GM18861 (cell line): ENCODE results near the gene G6PC1.
"Not testable (repeated sequence)": the region's sequence is repeated elsewhere in the genome, so short reads cannot be mapped to it uniquely, and the experiment has no call there.

Source experiments
- ATAC-seq: cut with Tn5 transposase; IDR thresholded peaks from one replicate; pipeline ENCODE4 v1.9.1; 2021; ENCODE audit not compliant: unreplicated experiment

The G6PC1 gene

DNA sequence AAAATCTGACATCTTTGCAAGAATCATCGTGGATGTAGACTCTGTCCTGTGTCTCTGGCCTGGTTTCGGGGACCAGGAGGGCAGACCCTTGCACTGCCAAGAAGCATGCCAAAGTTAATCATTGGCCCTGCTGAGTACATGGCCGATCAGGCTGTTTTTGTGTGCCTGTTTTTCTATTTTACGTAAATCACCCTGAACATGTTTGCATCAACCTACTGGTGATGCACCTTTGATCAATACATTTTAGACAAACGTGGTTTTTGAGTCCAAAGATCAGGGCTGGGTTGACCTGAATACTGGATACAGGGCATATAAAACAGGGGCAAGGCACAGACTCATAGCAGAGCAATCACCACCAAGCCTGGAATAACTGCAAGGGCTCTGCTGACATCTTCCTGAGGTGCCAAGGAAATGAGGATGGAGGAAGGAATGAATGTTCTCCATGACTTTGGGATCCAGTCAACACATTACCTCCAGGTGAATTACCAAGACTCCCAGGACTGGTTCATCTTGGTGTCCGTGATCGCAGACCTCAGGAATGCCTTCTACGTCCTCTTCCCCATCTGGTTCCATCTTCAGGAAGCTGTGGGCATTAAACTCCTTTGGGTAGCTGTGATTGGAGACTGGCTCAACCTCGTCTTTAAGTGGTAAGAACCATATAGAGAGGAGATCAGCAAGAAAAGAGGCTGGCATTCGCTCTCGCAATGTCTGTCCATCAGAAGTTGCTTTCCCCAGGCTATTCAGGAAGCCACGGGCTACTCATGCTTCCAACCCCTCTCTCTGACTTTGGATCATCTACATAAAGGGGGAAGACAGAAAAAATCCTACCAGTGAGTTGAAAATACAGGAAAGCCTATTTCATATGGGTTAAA, at the start of gene G6PC1:
G6PC1 (plus strand) TSS at position 340 of the 872 bp plus-strand sequence; CDS start at position 418, 78 bp downstream.
- ATAC-seq, result no peak

DNA sequence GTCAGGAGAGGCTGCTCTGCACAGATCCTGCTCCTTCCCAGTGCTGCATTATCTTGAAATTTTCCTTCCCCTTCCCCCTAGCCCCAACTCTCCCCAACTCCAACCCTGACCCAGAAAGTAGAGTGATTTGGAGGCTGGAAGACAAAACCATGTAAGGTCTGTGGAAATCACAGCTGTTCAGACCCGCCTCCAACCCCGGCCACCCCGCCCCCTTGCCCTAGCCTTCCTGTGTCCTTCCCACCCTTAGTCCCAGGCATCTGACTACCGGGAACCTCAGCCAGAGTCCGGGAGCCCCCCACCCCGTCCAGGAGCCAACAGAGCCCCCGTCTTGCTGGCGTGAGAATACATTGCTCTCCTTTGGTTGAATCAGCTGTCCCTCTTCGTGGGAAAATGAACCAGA, 49.6 kb upstream of the G6PC1 start, which contains the start of gene AOC3:
AOC3 (plus strand) TSS at position 246 of the 400 bp plus-strand sequence; CDS start at position 391, 145 bp downstream.
- ATAC-seq, result no peak

DNA sequence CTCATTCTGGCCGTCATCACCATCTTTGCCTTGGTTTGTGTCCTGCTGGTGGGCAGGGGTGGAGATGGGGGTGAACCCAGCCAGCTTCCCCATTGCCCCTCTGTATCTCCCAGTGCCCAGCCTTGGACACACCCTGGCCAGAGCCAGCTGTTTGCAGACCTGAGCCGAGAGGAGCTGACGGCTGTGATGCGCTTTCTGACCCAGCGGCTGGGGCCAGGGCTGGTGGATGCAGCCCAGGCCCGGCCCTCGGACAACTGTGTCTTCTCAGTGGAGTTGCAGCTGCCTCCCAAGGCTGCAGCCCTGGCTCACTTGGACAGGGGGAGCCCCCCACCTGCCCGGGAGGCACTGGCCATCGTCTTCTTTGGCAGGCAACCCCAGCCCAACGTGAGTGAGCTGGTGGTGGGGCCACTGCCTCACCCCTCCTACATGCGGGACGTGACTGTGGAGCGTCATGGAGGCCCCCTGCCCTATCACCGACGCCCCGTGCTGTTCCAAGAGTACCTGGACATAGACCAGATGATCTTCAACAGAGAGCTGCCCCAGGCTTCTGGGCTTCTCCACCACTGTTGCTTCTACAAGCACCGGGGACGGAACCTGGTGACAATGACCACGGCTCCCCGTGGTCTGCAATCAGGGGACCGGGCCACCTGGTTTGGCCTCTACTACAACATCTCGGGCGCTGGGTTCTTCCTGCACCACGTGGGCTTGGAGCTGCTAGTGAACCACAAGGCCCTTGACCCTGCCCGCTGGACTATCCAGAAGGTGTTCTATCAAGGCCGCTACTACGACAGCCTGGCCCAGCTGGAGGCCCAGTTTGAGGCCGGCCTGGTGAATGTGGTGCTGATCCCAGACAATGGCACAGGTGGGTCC, 49.0 kb upstream of the G6PC1 start:
- not testable (repeated sequence) for ATAC-seq

DNA sequence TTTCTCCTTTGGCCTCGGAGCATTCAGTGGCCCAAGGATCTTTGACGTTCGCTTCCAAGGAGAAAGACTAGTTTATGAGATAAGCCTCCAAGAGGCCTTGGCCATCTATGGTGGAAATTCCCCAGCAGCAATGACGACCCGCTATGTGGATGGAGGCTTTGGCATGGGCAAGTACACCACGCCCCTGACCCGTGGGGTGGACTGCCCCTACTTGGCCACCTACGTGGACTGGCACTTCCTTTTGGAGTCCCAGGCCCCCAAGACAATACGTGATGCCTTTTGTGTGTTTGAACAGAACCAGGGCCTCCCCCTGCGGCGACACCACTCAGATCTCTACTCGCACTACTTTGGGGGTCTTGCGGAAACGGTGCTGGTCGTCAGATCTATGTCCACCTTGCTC, 48.2 kb upstream of the G6PC1 start:
- no peak for ATAC-seq

DNA sequence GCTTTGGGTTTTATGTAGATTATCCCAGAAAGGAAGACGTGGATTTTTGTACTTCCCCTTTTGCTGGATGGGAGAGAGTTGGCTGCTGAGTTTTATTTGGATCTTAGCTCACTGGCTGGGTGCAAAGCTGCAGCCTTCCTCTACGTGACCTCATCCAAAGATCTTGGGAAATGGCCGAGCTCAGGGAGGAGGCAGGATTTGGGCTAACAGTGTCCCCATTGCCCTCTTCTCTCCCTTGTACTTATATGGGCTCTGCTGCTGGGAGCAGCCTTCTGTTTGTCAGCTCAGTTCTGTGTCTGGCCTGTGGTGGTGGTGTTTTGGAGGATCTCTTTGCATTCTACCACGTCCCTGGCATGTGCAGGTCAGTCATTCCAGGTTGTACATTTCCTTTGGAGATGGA, 47.6 kb upstream of the G6PC1 start:
- no peak for ATAC-seq

DNA sequence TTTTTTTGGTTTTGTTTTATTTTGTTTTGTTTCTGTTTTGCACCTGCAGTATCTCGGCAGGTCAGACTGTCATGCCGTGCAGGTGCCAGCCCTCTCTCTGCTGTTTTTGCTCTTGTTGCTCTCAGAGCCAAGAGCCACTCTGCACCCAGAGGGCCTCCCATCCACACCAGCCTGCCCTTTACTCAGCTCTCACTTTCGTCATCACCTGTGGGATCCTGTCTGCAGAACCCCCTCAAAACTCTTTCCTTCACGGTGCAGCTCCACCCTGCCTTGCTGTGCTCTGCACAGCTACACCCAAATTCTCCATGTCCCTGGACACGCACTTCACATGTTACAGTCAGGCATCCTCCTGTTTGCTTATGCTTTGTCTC, 47.0 kb upstream of the G6PC1 start:
- no peak for ATAC-seq

DNA sequence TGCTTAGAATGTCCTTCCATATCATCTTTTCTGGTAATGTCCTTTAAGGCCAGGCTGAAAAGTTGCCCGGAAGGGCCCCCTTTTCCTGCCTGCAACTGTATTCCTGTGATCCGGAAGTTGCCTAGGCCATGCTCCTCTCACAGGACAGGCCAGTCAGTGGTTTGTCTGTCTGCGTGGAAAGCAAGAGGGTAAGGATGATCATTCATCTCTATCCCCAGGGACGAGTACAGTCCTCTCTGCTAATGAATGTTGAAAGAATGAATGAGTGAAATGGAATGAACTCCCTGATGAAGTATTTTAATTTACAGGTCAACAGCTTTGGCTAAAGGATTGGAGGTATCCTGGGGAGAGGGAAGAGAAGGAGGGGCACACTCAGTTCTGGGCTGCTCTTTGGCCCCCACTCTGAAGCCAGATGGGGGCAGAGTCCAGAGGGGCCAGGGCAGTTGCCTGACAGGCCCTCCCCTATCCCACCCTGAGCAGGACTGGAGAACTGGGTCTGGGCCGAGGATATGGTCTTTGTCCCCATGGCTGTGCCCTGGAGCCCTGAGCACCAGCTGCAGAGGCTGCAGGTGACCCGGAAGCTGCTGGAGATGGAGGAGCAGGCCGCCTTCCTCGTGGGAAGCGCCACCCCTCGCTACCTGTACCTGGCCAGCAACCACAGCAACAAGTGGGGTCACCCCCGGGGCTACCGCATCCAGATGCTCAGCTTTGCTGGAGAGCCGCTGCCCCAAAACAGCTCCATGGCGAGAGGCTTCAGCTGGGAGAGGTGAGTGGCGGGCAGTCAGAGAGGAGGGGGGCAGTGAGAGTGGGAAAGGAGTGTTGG, 46.4 kb upstream of the G6PC1 start:
- ATAC-seq, result no peak

DNA sequence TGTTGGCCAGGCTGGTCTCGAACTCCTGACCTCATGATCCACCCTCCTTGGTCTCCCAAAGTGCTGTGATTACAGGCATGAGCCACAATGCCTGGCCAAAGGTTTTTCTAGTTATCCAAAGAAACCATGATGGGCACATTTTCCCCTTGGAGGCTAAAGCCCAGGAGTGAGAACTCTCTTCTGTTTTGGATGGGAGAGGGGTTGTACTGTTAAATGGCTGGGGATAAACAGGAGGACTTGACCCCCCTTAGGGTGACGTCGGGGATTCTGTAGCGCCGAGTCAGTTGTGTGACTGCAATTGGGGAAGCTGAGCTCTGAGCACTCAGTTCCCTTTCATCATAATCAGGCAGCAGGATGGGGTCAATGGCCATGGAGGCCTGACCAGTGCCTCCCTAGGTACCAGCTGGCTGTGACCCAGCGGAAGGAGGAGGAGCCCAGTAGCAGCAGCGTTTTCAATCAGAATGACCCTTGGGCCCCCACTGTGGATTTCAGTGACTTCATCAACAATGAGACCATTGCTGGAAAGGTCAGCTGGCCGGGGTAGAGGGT, 45.5 kb upstream of the G6PC1 start:
- ATAC-seq, result no peak

DNA sequence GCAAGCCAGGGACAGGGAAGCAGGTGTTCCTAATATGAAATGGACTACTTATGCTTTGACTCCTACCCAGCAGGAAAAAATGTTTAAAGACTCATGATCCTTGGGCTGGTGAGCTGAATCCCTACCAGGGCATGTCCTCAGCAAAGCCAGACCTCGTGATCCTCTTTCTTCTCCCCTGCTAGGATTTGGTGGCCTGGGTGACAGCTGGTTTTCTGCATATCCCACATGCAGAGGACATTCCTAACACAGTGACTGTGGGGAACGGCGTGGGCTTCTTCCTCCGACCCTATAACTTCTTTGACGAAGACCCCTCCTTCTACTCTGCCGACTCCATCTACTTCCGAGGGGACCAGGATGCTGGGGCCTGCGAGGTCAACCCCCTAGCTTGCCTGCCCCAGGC, 44.5 kb upstream of the G6PC1 start:
- not testable (repeated sequence) for ATAC-seq

DNA sequence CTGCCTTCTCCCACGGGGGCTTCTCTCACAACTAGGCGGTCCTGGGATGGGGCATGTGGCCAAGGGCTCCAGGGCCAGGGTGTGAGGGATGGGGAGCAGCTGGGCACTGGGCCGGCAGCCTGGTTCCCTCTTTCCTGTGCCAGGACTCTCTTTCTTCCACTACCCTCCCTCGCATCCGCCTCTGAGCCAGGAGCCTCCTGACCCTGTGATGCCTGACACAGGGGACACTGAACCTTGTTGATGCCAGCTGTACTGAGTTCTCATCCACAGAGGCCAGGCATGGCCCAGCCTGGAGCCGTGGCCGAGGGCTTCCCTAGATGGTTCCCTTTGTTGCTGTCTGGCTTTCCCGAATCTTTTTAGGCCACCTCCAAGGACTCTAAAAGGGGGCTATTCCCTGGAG, 44.1 kb upstream of the G6PC1 start:
- ATAC-seq, result not testable (repeated sequence)

DNA sequence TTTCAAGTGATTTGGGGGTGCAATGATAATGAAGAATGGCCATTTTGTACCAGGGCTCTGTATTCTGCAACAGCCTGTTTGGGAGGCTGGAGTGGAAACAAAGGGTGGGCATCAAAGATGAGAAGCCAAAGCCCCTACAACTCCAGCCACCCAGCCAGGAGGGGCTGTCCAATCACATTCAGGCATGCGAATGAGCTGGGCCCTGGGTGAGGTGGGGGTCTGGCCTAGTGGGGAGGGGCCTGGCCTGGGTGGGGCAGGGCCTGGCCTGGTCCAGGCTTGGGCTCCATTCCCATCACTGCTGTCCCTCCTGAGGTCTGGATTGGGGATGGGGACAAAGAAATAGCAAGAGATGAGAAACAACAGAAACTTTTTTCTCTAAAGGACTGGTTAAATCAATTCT, 43.2 kb upstream of the G6PC1 start:
- no peak for ATAC-seq

DNA sequence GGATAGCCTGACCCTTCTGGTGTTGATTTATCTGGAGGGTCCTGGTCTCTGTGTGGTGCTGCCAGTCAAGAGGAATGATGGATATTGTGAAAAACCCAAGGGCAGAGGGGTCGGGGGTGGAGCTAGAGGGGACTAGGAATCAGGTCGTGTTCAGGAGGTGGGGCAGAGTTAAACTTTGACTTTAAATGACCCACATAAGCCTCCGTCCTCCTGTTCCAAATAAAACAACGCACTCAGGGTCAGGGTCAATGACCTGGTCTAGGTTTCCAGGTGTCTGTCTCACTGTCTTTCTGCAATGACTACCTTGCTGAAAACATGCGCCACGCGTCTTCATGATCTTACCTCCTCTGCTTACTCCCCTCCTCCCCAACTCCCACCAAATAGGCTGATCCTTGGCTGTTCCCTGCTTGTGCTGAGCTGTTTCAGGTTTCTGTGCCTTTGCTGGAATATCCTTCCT, 34.9 kb upstream of the G6PC1 start:
- no peak for ATAC-seq

DNA sequence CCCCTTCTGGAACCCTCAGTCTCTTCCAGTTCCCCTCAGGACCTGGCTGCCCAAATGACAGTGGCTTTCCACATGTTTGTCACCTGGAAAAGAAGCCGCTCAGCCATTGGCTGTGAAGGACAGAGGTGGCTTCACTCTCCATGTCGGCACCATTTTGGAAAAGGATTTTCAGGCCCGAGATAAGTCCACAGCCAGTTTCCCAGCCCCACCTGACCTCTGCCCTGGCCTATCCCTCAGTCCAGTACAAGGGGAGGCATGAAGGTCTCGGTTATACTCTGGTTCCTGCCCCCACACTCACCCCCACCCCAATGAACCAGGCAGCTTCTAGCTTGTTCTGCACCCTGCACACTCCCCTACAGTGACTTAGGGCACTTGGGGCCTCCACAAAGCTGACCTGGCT, 34.4 kb upstream of the G6PC1 start:
- ATAC-seq, result no peak

DNA sequence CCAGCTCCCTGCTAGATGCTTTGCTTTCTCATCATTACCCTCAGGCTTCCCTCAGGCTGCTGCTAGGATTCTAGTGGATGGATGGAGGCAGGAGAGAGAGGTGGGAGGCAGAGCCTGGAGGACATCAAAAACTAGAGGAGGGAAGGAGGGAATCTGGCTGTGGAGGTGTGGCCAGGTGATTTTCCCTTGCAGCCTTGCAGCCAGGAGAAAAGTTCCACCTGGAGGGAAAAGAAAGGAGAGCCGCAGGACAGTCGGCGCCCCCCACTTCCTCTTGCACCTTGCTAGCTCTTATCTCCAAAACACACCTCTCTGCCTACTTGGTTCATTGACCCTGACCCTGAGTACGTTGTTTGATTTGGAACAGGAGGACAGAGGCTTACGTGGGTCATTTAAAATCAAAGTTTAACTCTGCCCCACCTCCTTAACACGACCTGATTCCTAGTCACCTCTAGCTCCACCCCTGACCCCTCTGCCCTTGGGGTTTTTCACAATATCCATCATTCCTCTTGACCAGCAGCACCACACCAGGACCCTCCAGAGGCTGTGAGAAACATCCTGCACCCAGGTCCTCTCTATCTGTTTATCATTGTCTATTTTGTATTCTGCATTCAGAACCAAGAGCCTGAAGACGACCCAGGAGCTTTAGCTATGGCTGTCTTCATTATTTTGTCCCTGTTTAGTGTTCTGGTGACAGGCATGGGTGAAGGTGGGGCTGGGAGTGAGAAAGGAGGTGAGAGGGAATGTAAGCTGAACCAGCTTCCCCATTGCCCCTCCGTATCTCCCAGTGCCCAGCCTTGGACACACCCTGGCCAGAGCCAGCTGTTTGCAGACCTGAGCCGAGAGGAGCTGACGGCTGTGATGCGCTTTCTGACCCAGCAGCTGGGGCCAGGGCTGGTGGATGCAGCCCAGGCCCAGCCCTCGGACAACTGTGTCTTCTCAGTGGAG, 33.7 kb upstream of the G6PC1 start:
- ATAC-seq, result no peak

DNA sequence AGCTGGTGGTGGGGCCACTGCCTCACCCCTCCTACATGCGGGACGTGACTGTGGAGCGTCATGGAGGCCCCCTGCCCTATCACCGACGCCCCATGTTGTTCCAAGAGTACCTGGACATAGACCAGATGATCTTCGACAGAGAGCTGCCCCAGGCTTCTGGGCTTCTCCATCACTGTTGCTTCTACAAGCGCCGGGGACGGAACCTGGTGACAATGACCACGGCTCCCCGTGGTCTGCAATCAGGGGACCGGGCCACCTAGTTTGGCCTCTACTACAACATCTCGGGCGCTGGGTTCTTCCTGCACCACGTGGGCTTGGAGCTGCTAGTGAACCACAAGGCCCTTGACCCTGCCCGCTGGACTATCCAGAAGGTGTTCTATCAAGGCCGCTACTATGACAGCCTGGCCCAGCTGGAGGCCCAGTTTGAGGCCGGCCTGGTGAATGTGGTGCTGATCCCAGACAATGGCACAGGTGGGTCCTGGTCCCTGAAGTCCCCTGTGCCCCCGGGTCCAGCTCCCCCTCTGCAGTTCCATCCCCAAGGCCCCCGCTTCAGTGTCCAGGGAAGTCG, 32.8 kb upstream of the G6PC1 start:
- not testable (repeated sequence) for ATAC-seq

DNA sequence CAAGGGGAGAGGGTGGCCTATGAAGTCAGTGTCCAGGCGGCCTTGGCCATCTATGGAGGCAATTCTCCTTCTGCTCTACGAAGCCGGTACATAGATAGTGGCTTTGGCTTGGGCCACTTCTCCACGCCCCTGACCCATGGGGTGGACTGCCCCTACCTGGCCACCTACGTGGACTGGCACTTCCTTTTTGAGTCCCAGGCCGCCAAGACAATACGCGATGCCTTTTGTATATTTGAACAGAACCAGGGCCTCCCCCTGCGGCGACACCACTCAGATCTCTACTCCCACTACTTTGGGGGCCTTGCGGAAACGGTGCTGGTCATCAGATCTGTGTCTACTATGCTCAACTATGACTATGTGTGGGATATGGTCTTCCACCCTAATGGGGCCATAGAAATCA, 32.3 kb upstream of the G6PC1 start:
- no peak for ATAC-seq

DNA sequence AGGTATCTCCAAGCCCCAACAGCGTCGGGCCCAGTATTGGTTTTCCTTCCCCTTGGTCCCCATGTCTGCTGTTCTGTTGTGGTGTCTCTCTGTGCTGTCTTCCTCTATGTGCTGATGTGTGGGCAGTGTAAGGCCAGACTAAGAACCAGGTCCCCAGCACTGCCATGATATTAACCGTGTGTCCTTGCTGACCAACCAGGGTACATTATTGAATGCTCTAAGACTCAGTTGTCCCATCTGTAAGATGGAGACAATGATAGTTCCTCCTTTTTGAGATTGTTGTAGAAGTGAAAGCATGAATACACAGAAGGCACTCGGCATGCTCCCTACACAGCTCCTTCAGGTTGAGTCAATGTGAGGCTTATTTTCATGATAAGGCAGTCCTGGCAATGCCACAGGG, 29.0 kb upstream of the G6PC1 start:
- no peak for ATAC-seq

DNA sequence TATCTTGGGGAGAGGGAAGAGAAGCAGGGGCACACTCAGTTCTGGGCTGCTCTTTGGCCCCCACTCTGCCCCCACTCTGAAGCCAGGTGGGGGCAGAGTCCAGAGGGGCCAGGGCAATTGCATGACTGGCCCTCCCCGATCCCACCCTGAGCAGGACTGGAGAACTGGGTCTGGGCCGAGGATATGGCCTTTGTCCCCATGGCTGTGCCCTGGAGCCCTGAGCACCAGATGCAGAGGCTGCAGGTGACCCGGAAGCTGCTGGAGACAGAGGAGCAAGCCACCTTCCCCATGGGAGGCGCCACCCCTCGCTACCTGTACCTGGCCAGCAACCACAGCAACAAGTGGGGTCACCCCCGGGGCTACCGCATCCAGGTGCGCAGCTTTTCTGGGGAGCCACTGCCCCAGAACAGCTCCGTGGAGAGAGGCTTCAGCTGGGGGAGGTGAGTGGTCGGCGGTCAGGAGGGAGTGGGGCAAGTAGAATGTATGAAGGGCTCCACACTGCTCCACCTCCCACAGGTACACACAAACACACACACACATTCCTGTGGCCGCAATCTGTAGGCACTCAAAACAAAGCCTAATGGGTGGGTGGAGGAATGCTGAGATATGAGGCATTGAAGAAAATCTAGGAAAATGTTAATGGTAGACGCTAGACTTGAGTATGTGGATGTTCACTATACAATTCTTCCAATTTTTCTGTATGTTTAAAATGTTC, 28.2 kb upstream of the G6PC1 start:
- ATAC-seq, result no peak

DNA sequence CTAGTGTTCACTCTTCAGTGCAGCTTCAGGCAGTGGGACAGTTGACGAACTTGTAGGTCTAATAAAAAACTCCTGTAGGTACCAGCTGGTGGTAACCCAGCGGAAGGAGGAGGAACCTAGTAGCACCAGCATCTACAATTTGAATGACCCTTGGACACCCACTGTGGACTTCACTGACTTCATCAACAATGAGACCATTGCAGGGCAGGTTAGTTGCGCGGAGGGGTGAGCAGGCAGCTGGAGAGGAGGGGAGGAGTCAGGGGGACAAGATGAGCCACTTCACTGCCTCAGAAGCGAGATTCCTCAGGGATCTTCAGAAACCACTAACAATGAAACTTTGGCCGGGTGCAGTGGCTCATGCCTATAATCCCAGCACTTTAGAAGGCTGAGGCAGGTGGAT, 27.3 kb upstream of the G6PC1 start:
- no peak for ATAC-seq
